Testis (tissue), 3 donors: ENCODE results near the gene C1orf21. TPM values are rescaled to one million over a fixed set of nuclear protein-coding genes. Genes with fewer than 3 reads are reported as not detected.
A peak's percentile ranks its signal among the peaks of the same experiment; 100 is the strongest.

Experiments used
- DNase-seq: peaks from one replicate; pipeline ENCODE4 v3.0.0-alpha.2; 2019
- H3K27ac ChIP-seq, 2 donors: fragments of 200-600 bp; sonication (generic); one replicate each; pipeline ENCODE4 v1.5.1; 2019
- H3K27me3 ChIP-seq: fragments of 200-600 bp; sonication (generic); one replicate; pipeline ENCODE4 v1.5.1; 2019
- H3K36me3 ChIP-seq: fragments of 200-600 bp; sonication (generic); one replicate; pipeline ENCODE4 v1.5.1; 2017; ENCODE audit warnings: low read depth; ENCODE audit errors: missing control alignments
- H3K4me1 ChIP-seq: fragments of 200-600 bp; sonication (generic); one replicate; pipeline ENCODE4 v1.5.1; 2019
- H3K4me3 ChIP-seq, 2 donors: fragments of 200-600 bp; sonication (generic); one replicate each; pipeline ENCODE4 v1.5.1; 2017 to 2019
- H3K9me3 ChIP-seq: fragments of 200-600 bp; sonication (generic); one replicate; pipeline ENCODE4 v1.5.1; 2017
- POLR2A ChIP-seq: fragments of 450-650 bp; IDR thresholded peaks from one replicate; pipeline ENCODE4 v1.6.1; 2017; ENCODE audit warnings: antibody characterized with exemption, mild to moderate bottlenecking, moderate library complexity
- WGBS, 2 donors: methylation state at CpG; one replicate each; pipeline ENCODE4 v1.1.5; 2018; 5-methylcytosine and 5-hydroxymethylcytosine counted together
- intact Hi-C: fragments of 100-400 bp; cut with DNase I; formaldehyde crosslinking; loops from one replicate; pipeline ENCODE4 v1.15.1; 2023; ENCODE audit warnings: low total_unique reads
- polyA plus RNA-seq: library from polyadenylated mRNA; stranded (reverse); fragments of 350-450 nt; fragmentation: Illumina TruSeq; extraction: RNeasy Lipid Tissue Mini Kit (QIAGEN cat#74804); gene quantifications from one replicate; pipeline ENCODE4 v1.2.3, GENCODE V29; 2014; ENCODE audit warnings: low read depth, low replicate concordance; ENCODE audit not compliant: insufficient read depth
- total RNA-seq, 2 donors: library from RNA; depleted of rRNA; stranded (reverse); fragments of >200 nt; gene quantifications; one replicate each; pipeline ENCODE4 v1.2.3, GENCODE V29; 2016
- TF ChIP-seq, protein P1 (sequence below), 3 experiments: fragments of 450-650 bp in 2 of 3; fragments of 200-600 bp in 1 of 3; sonication (generic) in 1 of 3; IDR thresholded peaks; one replicate each; pipeline ENCODE4 v1.5.1; 2016 to 2019; ENCODE audit warnings: antibody characterized with exemption in 3 of 3, mild to moderate bottlenecking in 2 of 3, moderate library complexity in 1 of 3

Gene C1orf21
- total and polyA plus RNA-seq, 3 donors from 2014 or later, result 13.9 to 17.2 (median 16.0) TPM

DNA sequence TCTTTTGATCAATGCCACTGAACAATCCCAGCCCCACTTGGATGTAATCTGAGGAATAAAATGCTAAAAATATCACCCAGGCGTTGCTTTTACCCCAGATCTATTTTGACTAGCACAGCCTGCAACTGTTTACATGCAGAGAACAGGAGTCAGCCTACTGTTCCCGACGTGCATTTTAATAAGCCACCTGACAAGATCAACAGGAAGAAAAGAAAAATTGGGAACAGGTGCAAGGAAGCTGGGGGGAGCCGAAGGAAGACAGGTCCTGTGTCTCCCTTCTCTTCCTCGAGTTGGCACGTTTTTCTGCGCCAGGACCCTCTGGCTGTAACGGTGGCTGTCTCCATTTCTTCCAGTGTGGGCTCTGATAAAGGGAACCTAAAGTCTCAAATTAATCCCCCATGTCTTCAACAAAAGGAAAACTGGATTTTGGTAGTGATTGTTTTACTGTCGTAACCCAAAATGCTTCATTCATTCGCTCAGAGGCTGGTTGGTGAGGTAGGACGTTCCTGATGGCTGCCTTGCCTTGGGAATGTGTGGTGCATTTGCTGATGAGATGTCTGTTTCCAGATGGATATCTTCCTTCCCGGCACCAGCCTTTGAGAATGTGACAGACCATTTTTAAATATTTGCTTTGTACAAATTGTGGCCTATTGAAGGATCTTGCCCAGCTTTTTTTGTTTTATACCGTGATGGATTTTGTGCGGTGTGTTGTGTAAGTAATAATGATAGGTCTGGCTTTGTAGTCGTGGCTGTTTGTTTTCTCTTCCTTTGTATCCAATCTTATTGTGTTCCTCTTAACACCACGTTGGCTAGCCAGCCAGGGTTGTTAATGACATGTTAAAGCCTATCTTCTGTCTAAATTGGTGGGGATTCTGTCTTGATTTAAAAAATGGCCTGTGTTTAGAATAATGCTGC, 117.5 kb downstream of the C1orf21 start:
- Histone ChIP-seq H3K27me3 (no peaks in the 10 kb centered on the region), H3K27ac (no peak overlapping the region), H3K4me3 (no peak overlapping the region), H3K36me3 (no peaks in the 10 kb centered on the region), H3K4me1 (peaks cover 12% of the 10 kb centered on the region), H3K9me3 (no peaks in the 10 kb centered on the region)
- intact Hi-C loops, result no loop called here
- no peak for TF ChIP-seq POLR2A
- WGBS, 2 donors, result 63 to 73% methylated on average over 16 of the region's 16 CpGs
- no peak for DNase-seq

DNA sequence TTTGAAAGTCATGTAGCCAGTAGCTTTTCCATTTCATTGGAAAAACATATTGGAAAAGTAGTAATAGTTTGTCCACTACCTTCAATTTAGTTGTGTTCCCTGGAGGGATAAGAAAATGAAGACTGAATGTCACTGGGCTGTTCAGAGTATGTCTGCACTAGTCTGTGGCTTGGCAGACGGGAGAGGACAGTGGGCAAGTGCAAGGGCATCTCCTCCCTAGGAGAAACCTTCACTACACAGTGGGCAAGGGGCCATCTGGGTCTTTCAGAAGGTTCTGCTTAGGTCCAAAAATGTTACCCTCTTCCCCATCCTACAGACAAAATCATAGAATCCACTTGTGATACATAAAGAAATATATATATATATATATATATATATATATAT, 118.1 kb downstream of the C1orf21 start:
- TF ChIP-seq POLR2A, result no peak
- TF ChIP-seq, protein P1, sequence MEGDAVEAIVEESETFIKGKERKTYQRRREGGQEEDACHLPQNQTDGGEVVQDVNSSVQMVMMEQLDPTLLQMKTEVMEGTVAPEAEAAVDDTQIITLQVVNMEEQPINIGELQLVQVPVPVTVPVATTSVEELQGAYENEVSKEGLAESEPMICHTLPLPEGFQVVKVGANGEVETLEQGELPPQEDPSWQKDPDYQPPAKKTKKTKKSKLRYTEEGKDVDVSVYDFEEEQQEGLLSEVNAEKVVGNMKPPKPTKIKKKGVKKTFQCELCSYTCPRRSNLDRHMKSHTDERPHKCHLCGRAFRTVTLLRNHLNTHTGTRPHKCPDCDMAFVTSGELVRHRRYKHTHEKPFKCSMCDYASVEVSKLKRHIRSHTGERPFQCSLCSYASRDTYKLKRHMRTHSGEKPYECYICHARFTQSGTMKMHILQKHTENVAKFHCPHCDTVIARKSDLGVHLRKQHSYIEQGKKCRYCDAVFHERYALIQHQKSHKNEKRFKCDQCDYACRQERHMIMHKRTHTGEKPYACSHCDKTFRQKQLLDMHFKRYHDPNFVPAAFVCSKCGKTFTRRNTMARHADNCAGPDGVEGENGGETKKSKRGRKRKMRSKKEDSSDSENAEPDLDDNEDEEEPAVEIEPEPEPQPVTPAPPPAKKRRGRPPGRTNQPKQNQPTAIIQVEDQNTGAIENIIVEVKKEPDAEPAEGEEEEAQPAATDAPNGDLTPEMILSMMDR (IDR thresholded peaks at IDR 0.05), result no peak
- H3K27me3 ChIP-seq, result no peaks in the 10 kb centered on the region
- no peak overlapping the region for H3K4me3 ChIP-seq
- WGBS, 2 donors, result 94 to 100% methylated on average over 1 of the region's 1 CpG
- H3K36me3 ChIP-seq, result no peaks in the 10 kb centered on the region
- intact Hi-C loops, result no loop called here
- H3K27ac ChIP-seq, result no peak overlapping the region
- H3K9me3 ChIP-seq, result no peaks in the 10 kb centered on the region
- peaks cover 12% of the 10 kb centered on the region for H3K4me1 ChIP-seq
- DNase-seq, result no peak

DNA sequence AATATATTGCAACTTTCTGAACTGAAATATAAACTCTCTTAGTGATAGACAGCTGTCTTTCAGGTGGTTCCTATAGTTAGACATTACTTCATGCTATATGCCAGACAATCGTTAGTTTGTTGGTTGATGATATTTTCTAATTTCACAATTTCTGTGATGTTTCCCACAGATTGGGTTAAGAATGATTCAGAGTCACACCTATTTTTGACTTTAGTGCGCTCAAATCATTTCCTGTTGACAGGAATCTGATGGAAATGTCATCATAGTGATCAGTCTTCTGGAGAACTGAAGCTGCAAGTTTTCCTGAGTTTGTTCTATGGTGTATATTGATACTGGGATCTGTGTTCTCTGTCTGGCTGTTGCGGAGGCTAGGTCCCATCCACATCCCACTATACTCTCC, 119.7 kb downstream of the C1orf21 start:
- H3K4me1 ChIP-seq, result peaks cover 12% of the 10 kb centered on the region
- TF ChIP-seq, protein P1 (IDR thresholded peaks at IDR 0.05), result no peak
- TF ChIP-seq POLR2A, result no peak
- intact Hi-C loops, result no loop called here
- H3K27me3 ChIP-seq, result no peaks in the 10 kb centered on the region
- no peak overlapping the region for H3K4me3 ChIP-seq
- no peaks in the 10 kb centered on the region for H3K36me3 ChIP-seq
- H3K9me3 ChIP-seq, result no peaks in the 10 kb centered on the region
- H3K27ac ChIP-seq, result no peak overlapping the region
- 91 to 95% methylated on average over 3 of the region's 3 CpGs for WGBS, 2 donors
- DNase-seq, result no peak

DNA sequence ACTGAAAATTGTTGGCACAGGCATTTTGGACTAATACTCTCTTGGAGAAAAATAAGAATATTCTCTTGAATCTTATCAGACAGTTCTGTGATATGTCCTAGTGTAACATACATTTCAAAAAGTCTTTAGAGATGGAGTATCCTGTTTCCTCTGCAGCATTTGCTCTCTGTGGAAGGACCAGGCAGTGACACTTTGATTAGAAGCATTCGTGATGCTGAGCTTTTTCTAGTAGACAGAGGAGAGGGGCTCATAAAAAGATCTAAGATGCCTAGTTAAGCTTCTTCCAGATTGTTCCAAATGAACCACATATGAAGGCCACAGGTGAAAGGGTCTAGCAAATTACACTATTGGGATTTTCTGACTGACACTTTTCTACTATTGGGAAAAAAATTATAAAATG, 120.3 kb downstream of the C1orf21 start:
- Histone ChIP-seq H3K9me3 (no peaks in the 10 kb centered on the region), H3K27me3 (no peaks in the 10 kb centered on the region), H3K4me3 (no peak overlapping the region), H3K27ac (peak overlapping the region; percentile 38 to 39), H3K36me3 (no peaks in the 10 kb centered on the region), H3K4me1 (peaks cover 12% of the 10 kb centered on the region)
- TF ChIP-seq, protein P1 (IDR thresholded peaks at IDR 0.05), result no peak
- no peak for TF ChIP-seq POLR2A
- DNase-seq, result no peak
- WGBS, 2 donors, result 33% methylated on average over 1 of the region's 1 CpG
- intact Hi-C loops, result no loop called here

DNA sequence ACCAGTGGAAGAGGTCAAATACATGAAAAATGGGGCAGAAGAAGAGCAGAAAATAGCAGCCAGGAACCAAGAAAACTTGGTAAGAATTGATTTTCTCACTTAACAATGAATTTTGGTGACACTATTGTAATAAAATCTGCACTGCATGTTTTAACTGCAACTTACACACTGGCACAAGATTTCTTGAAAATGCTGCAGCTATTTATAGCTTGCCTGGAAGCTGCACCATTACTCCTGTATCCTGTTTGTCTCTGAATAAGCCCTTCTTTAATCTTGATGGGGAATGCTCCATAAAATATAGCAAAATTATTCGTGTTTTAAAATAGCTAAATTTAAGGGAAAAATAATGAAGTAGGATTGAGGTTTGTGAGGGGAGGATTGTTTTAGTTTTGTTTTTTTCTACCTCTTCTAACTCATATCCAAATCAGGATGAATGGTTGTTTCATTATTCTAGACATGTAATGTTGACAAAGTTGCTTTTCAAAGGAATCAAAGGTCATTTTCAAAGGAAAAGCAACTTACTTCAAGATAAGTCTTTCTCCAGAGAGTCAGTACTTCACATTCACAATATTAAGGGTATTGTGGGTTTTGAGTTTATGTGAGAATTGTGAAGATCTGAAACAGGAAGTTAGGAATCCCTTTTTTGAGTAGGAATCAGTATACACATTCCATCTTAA, 120.9 kb downstream of the C1orf21 start:
- H3K4me1 ChIP-seq, result peaks cover 12% of the 10 kb centered on the region
- H3K9me3 ChIP-seq, result no peaks in the 10 kb centered on the region
- H3K27ac ChIP-seq, result peak overlapping the region; percentile 38 to 39
- no peaks in the 10 kb centered on the region for H3K27me3 ChIP-seq
- no peaks in the 10 kb centered on the region for H3K36me3 ChIP-seq
- TF ChIP-seq, protein P1 (IDR thresholded peaks at IDR 0.05), result no peak
- TF ChIP-seq POLR2A, result no peak
- DNase-seq, result no peak
- WGBS, 2 donors, result 19 to 26% methylated on average over 1 of the region's 1 CpG
- no peak overlapping the region for H3K4me3 ChIP-seq
- intact Hi-C loops, result no loop called here
